CD4-positive, alpha-beta T cell (primary cell): ENCODE data around the gene MCTS1. TPM values are rescaled to one million over a fixed set of nuclear protein-coding genes. Genes with fewer than 3 reads are reported as not detected.

ENCODE experiments used
- ATAC-seq: fragments of 200-7000 bp; cut with Tn5 transposase; one replicate; pipeline ENCODE4 v1.10.0; 2022; ENCODE audit warnings: mild to moderate bottlenecking; ENCODE audit not compliant: poor library complexity
- CTCF ChIA-PET: fragments of 350-600 bp; sonication (Branson Sonifier 250); formaldehyde crosslinking; loops from one replicate; lab custom pipeline; 2021; ENCODE audit warnings: antibody characterized with exemption, inconsistent platforms; lab: Charles Lee
- POLR2A ChIA-PET: fragments of 350-600 bp; sonication (Branson Sonifier 250); formaldehyde crosslinking; loops from one replicate; lab custom pipeline; 2021; ENCODE audit warnings: antibody characterized with exemption, inconsistent platforms; lab: Charles Lee
- DNase-seq, 14 experiments: peaks; one replicate each; pipeline ENCODE4 v3.0.0-alpha.2; 2013 to 2020; ENCODE audit warnings: mixed read lengths in 2 of 14
- H3K27ac ChIP-seq, 2 donors: one replicate each; pipeline versions ENCODE4 v1.5.1 to v1.7.0; 2013; ENCODE audit warnings: low read length in 2 of 2, low read depth in 1 of 2, mild to moderate bottlenecking in 1 of 2
- H3K27me3 ChIP-seq, 2 experiments: 1 replicate in 1 of 2; 2 replicates in 1 of 2; pipeline versions ENCODE4 v1.6.1 to v1.7.0; 2013; ENCODE audit warnings: low read length in 2 of 2, control low read depth in 1 of 2, mild to moderate bottlenecking in 1 of 2, moderate library complexity in 1 of 2; ENCODE audit not compliant: insufficient read depth in 2 of 2, control insufficient read depth in 1 of 2
- H3K36me3 ChIP-seq: one replicate; pipeline ENCODE4 v1.6.1; 2013; ENCODE audit warnings: low read length, control low read depth; ENCODE audit not compliant: insufficient read depth
- H3K4me1 ChIP-seq: one replicate; pipeline ENCODE4 v1.6.1; 2013; ENCODE audit warnings: low read length, control low read depth; ENCODE audit not compliant: insufficient read depth
- H3K4me3 ChIP-seq: one replicate; pipeline ENCODE4 v1.5.1; 2013; ENCODE audit warnings: mild to moderate bottlenecking, low read length, moderate library complexity
- H3K9me3 ChIP-seq, 2 experiments: 1 replicate in 1 of 2; 2 replicates in 1 of 2; pipeline versions ENCODE4 v1.6.1 to v1.7.0; 2013; ENCODE audit warnings: low read length in 2 of 2, mild to moderate bottlenecking in 2 of 2, control low read depth in 1 of 2, moderate library complexity in 1 of 2; ENCODE audit not compliant: control insufficient read depth in 1 of 2, insufficient read depth in 1 of 2
- H3K27ac Mint-ChIP-seq: one replicate; pipeline ENCODE4 v1.8.0; 2020; ENCODE audit warnings: mixed read lengths
- H3K27me3 Mint-ChIP-seq: one replicate; pipeline ENCODE4 v1.8.0; 2021; ENCODE audit warnings: mixed read lengths
- H3K36me3 Mint-ChIP-seq: one replicate; pipeline ENCODE4 v1.8.0; 2021; ENCODE audit warnings: low read depth, mixed read lengths
- H3K4me1 Mint-ChIP-seq: one replicate; pipeline ENCODE4 v1.8.0; 2021; ENCODE audit warnings: low read depth, mixed read lengths
- H3K4me3 Mint-ChIP-seq: one replicate; pipeline ENCODE4 v1.8.0; 2020; ENCODE audit warnings: mild to moderate bottlenecking, mixed read lengths
- H3K9me3 Mint-ChIP-seq: one replicate; pipeline ENCODE4 v1.8.0; 2020; ENCODE audit warnings: mixed read lengths
- CTCF ChIP-seq: fragments of 200-600 bp; IDR thresholded peaks from one replicate; pipeline ENCODE4 v1.8.0; 2022; ENCODE audit warnings: antibody characterized with exemption, mild to moderate bottlenecking
- intact Hi-C, 2 experiments: fragments of 100-400 bp; cut with DNase I in 1 of 2; cut with micrococcal nuclease in 1 of 2; formaldehyde crosslinking; loops; one replicate each; pipeline versions ENCODE4 v1.15.1 to v1.9.0; 2023 to 2025; cut with DNase I, micrococcal nuclease
- total RNA-seq, 174 experiments: library from RNA in 2 of 174; stranded (reverse) in 2 of 174; gene quantifications; one replicate each; pipeline ENCODE4 v1.2.3 and lab custom pipeline; 2021 to 2026

Gene MCTS1
- total RNA-seq, 2 experiments from 2014 or later, result 10.1 to 10.9 TPM

- peaks cover 0 to 5% of the 10 kb centered on the region in 2 experiments for H3K27me3 ChIP-seq
- no peak for ATAC-seq
- POLR2A ChIA-PET, result no interaction called here
- H3K27ac ChIP-seq, result no peak overlapping the region
- H3K36me3 ChIP-seq, result no peaks in the 10 kb centered on the region
- H3K36me3 Mint-ChIP-seq, result no peaks in the 10 kb centered on the region
- no peaks in the 10 kb centered on the region for H3K9me3 ChIP-seq
- no peak for DNase-seq
- no peak overlapping the region for H3K4me3 Mint-ChIP-seq
- H3K9me3 Mint-ChIP-seq, result no peaks in the 10 kb centered on the region
- no peaks in the 10 kb centered on the region for H3K4me1 Mint-ChIP-seq
- TF ChIP-seq CTCF, result no peak
- no peaks in the 10 kb centered on the region for H3K4me1 ChIP-seq
- CTCF ChIA-PET, result no interaction called here
- no peak overlapping the region for H3K27ac Mint-ChIP-seq
- H3K4me3 ChIP-seq, result no peak overlapping the region
- intact Hi-C loops, result loop anchor here in 1 of 2 experiments (10.0 kb wide), 1 partner anchor 94 kb away; no protein-coding TSS in a partner anchor
- H3K27me3 Mint-ChIP-seq, result no peaks in the 10 kb centered on the region
Observed at GRCh38 chrX:120660637-120661036, 56.7 kb downstream of the MCTS1 start.

Other genes with a start within 250 kb of the MCTS1 start
- gene ATP1B4, start 242.0 kb upstream of the MCTS1 start, total RNA-seq, result not detected
- gene LAMP2, start 134.8 kb upstream of the MCTS1 start, total RNA-seq, result 10 to 100 TPM; 13.4 to 15.4 TPM
- gene CUL4B, start 43.1 kb upstream of the MCTS1 start, total RNA-seq, result 10 to 100 TPM; 32.1 to 34.1 TPM
- 1 to 10 TPM; 2.3 to 3.3 TPM for gene C1GALT1C1, start 26.0 kb downstream of the MCTS1 start, total RNA-seq